Measurements from ENCODE around the gene PTF1A.

DNA sequence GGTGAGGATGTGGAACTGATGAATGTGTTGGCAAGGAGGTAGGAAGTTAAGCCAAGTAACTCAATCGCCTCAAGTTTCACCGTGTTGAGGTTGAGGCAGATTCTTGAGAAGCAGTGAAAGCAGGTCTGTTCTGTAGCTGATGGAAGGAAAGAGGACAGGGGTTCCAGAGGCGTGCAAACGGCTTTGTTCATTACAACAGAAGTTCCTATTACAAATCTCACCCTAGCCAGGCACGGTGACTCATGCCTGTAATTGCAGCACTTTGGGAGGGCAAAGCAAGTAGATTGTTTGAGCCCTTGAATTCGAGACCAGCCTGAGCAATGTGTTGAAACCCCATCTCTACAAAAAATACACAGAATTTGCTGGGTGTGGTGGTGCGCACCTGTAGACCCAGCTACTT lies 36.9 kb upstream of the PTF1A start:
- TF ChIP-seq ZNF274 (IDR thresholded peaks at IDR 0.05; ENCODE audit: low read depth, low read length) (no peak), YY1 (IDR thresholded peaks at IDR 0.05; ENCODE audit: insufficient read depth, insufficient read length) (no peak)
